Heart left ventricle (tissue), 16 donors: ENCODE measurements around the gene ZNF410. TPM values are rescaled to one million over a fixed set of nuclear protein-coding genes. Genes with fewer than 3 reads are reported as not detected.
"Not testable (repeated sequence)": the region's sequence is repeated elsewhere in the genome, so short reads cannot be mapped to it uniquely, and the experiment has no call there.

Experiments used
- ATAC-seq, 4 donors: fragments of 200-7000 bp; cut with Tn5 transposase; one replicate each; pipeline ENCODE4 v1.9.1; 2020 to 2022; ENCODE audit warnings: moderate library complexity in 4 of 4, mild to moderate bottlenecking in 3 of 4, moderate number of reproducible peaks in 1 of 4
- DNase-seq, 5 donors: peaks; one replicate each; pipeline ENCODE4 v3.0.0-alpha.2; 2020
- H3K27ac ChIP-seq, 12 donors: fragments of 200-600 bp; sonication (generic) in 4 of 12; one replicate each; pipeline versions ENCODE4 v1.5.0 to v1.8.0; 2016 to 2022; ENCODE audit warnings: mild to moderate bottlenecking in 2 of 12
- H3K27me3 ChIP-seq, 9 donors: fragments of 200-600 bp; sonication (generic) in 2 of 9; one replicate each; pipeline versions ENCODE4 v1.5.1 to v1.8.0; 2016 to 2022; ENCODE audit warnings: mild to moderate bottlenecking in 3 of 9
- H3K36me3 ChIP-seq, 9 donors: fragments of 200-600 bp; sonication (generic) in 2 of 9; one replicate each; pipeline versions ENCODE4 v1.5.0 to v1.8.0; 2018 to 2022; ENCODE audit warnings: mild to moderate bottlenecking in 2 of 9
- H3K4me1 ChIP-seq, 12 donors: fragments of 200-600 bp; sonication (generic) in 4 of 12; one replicate each; pipeline versions ENCODE4 v1.5.0 to v1.8.0; 2016 to 2022; ENCODE audit warnings: mild to moderate bottlenecking in 3 of 12
- H3K4me3 ChIP-seq, 12 donors: fragments of 200-600 bp; sonication (generic) in 4 of 12; one replicate each; pipeline versions ENCODE4 v1.5.0 to v1.8.0; 2017 to 2022; ENCODE audit warnings: mild to moderate bottlenecking in 9 of 12, moderate library complexity in 4 of 12
- H3K9me3 ChIP-seq, 12 donors: fragments of 200-600 bp; sonication (generic) in 4 of 12; one replicate each; pipeline versions ENCODE4 v1.5.0 to v1.8.0; 2016 to 2022; ENCODE audit warnings: mild to moderate bottlenecking in 1 of 12
- CTCF ChIP-seq, 12 donors: fragments of 200-600 bp; sonication (generic) in 4 of 12; IDR thresholded peaks; one replicate each; pipeline versions ENCODE4 v1.5.0 to v1.8.0; 2018 to 2022; ENCODE audit warnings: antibody characterized with exemption in 12 of 12, mild to moderate bottlenecking in 5 of 12
- POLR2A ChIP-seq, 2 donors: fragments of 450-650 bp; IDR thresholded peaks; one replicate each; pipeline ENCODE4 v1.6.1; 2017; ENCODE audit warnings: antibody characterized with exemption in 2 of 2, mild to moderate bottlenecking in 2 of 2, moderate library complexity in 2 of 2
- WGBS, 4 donors: extraction: QIAGEN DNeasy Blood & Tissue Kit in 2 of 4; methylation state at CpG; one replicate each; pipeline versions ENCODE4 v1.1.5 to v1.1.7; 2013 to 2018; 5-methylcytosine and 5-hydroxymethylcytosine counted together
- intact Hi-C, 10 donors: fragments of 100-400 bp; cut with DNase I; formaldehyde crosslinking; loops; one replicate each; pipeline versions ENCODE4 v1.11.1 to v1.14.2; 2022
- long read RNA-seq, 3 donors: library from polyadenylated mRNA; unstranded; transcript quantifications; one replicate each; pipeline ENCODE4 v2.0.0, GENCODE V29; 2020 to 2021
- polyA plus RNA-seq, 2 donors: library from polyadenylated mRNA; stranded (reverse); fragments of 200-250 nt; gene quantifications; one replicate each; pipeline ENCODE4 v1.2.3, GENCODE V29; 2013
- total RNA-seq, 9 donors: library from RNA; depleted of rRNA in 2 of 9; stranded (reverse); fragments of >200 nt in 2 of 9; fragmentation: NEBNext Ultra II Directional in 3 of 9; extraction: Animal tissue kit (Norgen Biotek cat#: 25700) in 3 of 9; gene quantifications; one replicate each; pipeline versions ENCODE4 v1.1.0 to v1.2.4, GENCODE V29; 2016 to 2023
- donor health status: ischemic (EF 13 %, LVEDD 7.1; RV severe dilation, severe dysfunction).
- donor health status: healthy with polysubstance abuse.
- donor health status: DM: no; HTN: yes; CAD: no.
- donor health status: DM: no; HTN: no; CAD: no.
- donor health status: ischemic (EF 25% LVEDD 6.9; RV normal size, moderate dysfunction).
- donor health status: ischemic (EF 25% LVEDD 5.7; RV mildly dilated, moderate dysfunction).
- donor health status: healthy.
- donor health status: DM: yes; HTN: yes; CAD: no.
- donor health status: ischemic (EF 35%, LVEDD 5.7; RV mildly dilated, moderate dysfunction).
- donor health status: nonischemic (EF 11% LVEDD 7.7; RV severe dilation, severe dysfunction).
- donor health status: DM: yes; HTN: yes; CAD: no.
- donor health status: PGD.
- donor health status: ischemic (EF 29% LVEDD 5.4; RV normal size, mild dysfunction).
- donor health status: nonischemic (EF 23%, LVEDD 6.1; RV moderate dilation, normal function).

ZNF410 gene
- total RNA-seq: 10 to 100 TPM; 14.7 to 29.0 (median 20.1) TPM
- 10 to 100 TPM; 11.9 to 27.7 TPM for polyA plus RNA-seq
- long read RNA-seq, donor 1, transcript ZNF410-211 (12 exons, 2,601 nt): major isoform, 25 of 35 reads
- long read RNA-seq, donor 1, partial matches to known transcripts: 4 of 35 reads
- long read RNA-seq, donor 1, other reads (novel, unspliced or antisense): 4 of 35 reads
- long read RNA-seq, donor 2, transcript ZNF410-211 (12 exons, 2,601 nt): major isoform, 131 of 221 reads
- long read RNA-seq, donor 2, transcript ZNF410-201 (11 exons, 2,293 nt): minor isoform, 17 of 221 reads
- long read RNA-seq, donor 2, partial matches to known transcripts: 23 of 221 reads
- long read RNA-seq, donor 2, other reads (novel, unspliced or antisense): 46 of 221 reads
- long read RNA-seq, donor 3, transcript ZNF410-211 (12 exons, 2,601 nt): major isoform, 33 of 47 reads
- long read RNA-seq, donor 3, partial matches to known transcripts: 3 of 47 reads
- long read RNA-seq, donor 3, other reads (novel, unspliced or antisense): 7 of 47 reads

GRCh38 chr14:73886449-73887317 lies at the start of gene ZNF410:
Gene ZNF410 (plus strand): TSS chr14:73886859. CDS start chr14:73892176, 5,317 bp downstream.
- ATAC-seq: peak; percentile 99 to 100 (median 100)
- H3K4me3 ChIP-seq: peak within 1 kb of the TSS; percentile 54 to 97 (median 90)
- H3K4me1 ChIP-seq: peaks cover 0 to 34% (median 19%) of the 10 kb centered on the region in 12 donors
- peaks cover 0 to 25% (median 0%) of the 10 kb centered on the region in 9 donors for H3K36me3 ChIP-seq
- H3K27me3 ChIP-seq: no peaks in the 10 kb centered on the region
- TF ChIP-seq CTCF (IDR thresholded peaks at IDR 0.05): no peak
- TF ChIP-seq POLR2A (IDR thresholded peaks at IDR 0.05): peak in 1 of 2 donors; percentile 74
- peak within 1 kb of the TSS; percentile 83 to 98 (median 94) for H3K27ac ChIP-seq
- intact Hi-C loops: loop anchor here in 3 of 10 donors (2.0 to 10.0 kb wide), 3 partner anchors 64 to 159 kb away; partner anchors contain the start of genes BBOF1 (in 1 of the 3), COQ6 (in 1 of the 3), ENTPD5 (in 1 of the 3) and FAM161B (in 1 of the 3)
- 0 to 2% (median 1%) methylated on average over 21 to 65 of the region's 65 CpGs for WGBS, 4 donors
- DNase-seq: peak; percentile 94 to 97 (median 96)
- H3K9me3 ChIP-seq: no peaks in the 10 kb centered on the region

GRCh38 chr14:73838293-73839034 lies 48.2 kb upstream of the ZNF410 start:
- H3K27ac ChIP-seq, H3K27me3 ChIP-seq, intact Hi-C loops, H3K4me3 ChIP-seq, ATAC-seq, DNase-seq, H3K36me3 ChIP-seq, H3K9me3 ChIP-seq: not testable (repeated sequence)
- WGBS, 4 donors: 88 to 97% (median 92%) methylated on average over 7 of the region's 7 CpGs
- H3K4me1 ChIP-seq: peaks cover 0 to 10% (median 0%) of the 10 kb centered on the region in 12 donors

GRCh38 chr14:73842201-73842600 lies 44.5 kb upstream of the ZNF410 start:
- H3K27ac ChIP-seq: no peak overlapping the region
- H3K4me1 ChIP-seq: no peaks in the 10 kb centered on the region
- H3K36me3 ChIP-seq: no peaks in the 10 kb centered on the region
- DNase-seq: no peak
- 91 to 100% (median 98%) methylated on average over 1 of the region's 1 CpG for WGBS, 4 donors
- H3K9me3 ChIP-seq: no peaks in the 10 kb centered on the region
- no peak for ATAC-seq
- no peak for TF ChIP-seq POLR2A (IDR thresholded peaks at IDR 0.05)
- no peak for TF ChIP-seq CTCF (IDR thresholded peaks at IDR 0.05)
- no peaks in the 10 kb centered on the region for H3K27me3 ChIP-seq
- H3K4me3 ChIP-seq: no peak overlapping the region
- intact Hi-C loops: no loop called here

GRCh38 chr14:73842851-73843250 lies 43.8 kb upstream of the ZNF410 start:
- Histone ChIP-seq H3K4me1 (no peaks in the 10 kb centered on the region), H3K27me3 (no peaks in the 10 kb centered on the region), H3K9me3 (no peaks in the 10 kb centered on the region), H3K4me3 (no peak overlapping the region), H3K36me3 (no peaks in the 10 kb centered on the region), H3K27ac (no peak overlapping the region)
- intact Hi-C loops: no loop called here
- WGBS, 4 donors: 79 to 89% (median 84%) methylated on average over 2 of the region's 2 CpGs
- no peak for ATAC-seq
- no peak for TF ChIP-seq POLR2A (IDR thresholded peaks at IDR 0.05)
- TF ChIP-seq CTCF (IDR thresholded peaks at IDR 0.05): no peak
- DNase-seq: no peak
